MM.1S (cell line): ENCODE data around the gene GJA9.

ENCODE experiments used
- EZH2 ChIP-seq: fragments of 300-600 bp; sonication (generic); optimal IDR thresholded peaks from 2 replicates; pipeline ENCODE3; 2017; ENCODE audit warnings: low read depth, mild to moderate bottlenecking, antibody characterized with exemption, low read length, mixed read lengths
- EZH2phosphoT487 ChIP-seq: fragments of 300-600 bp; sonication (generic); IDR thresholded peaks from 2 replicates; pipeline ENCODE4 v1.6.1; 2018; ENCODE audit warnings: antibody characterized with exemption, low read length
- TF ChIP-seq, protein P1 (sequence below): fragments of 300-600 bp; sonication (generic); IDR thresholded peaks from 2 replicates; pipeline ENCODE4 v1.5.1; 2016; ENCODE audit warnings: antibody characterized with exemption, low read length, mixed read lengths

DNA sequence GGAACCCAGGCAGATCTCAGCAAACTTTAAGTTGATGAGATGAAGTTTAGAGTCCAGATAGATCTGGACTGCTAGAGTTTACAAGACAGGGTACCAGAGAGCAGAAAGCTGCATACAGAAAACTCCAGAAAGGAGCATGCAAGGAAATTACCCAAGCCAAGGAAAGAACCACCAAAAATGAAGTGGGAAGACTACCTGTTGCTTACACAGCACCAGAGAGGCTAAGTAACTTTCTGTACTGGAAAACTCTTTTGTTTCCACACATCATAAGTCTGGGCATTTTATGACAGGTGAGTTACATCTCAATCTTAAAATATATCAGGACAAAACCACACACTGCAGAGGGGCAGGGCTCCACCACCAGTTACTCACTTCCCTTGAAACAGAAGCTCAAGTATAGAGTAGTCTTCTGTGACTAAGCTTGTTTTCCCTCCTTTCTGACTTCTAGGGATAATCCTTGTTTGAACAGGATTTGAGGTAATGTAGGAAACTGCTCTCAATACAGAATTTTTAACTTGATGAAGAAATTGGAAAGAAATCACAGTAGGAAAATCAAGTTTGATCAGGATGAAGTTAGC is 17.4 kb upstream of the GJA9 start:
- TF ChIP-seq, protein P1, sequence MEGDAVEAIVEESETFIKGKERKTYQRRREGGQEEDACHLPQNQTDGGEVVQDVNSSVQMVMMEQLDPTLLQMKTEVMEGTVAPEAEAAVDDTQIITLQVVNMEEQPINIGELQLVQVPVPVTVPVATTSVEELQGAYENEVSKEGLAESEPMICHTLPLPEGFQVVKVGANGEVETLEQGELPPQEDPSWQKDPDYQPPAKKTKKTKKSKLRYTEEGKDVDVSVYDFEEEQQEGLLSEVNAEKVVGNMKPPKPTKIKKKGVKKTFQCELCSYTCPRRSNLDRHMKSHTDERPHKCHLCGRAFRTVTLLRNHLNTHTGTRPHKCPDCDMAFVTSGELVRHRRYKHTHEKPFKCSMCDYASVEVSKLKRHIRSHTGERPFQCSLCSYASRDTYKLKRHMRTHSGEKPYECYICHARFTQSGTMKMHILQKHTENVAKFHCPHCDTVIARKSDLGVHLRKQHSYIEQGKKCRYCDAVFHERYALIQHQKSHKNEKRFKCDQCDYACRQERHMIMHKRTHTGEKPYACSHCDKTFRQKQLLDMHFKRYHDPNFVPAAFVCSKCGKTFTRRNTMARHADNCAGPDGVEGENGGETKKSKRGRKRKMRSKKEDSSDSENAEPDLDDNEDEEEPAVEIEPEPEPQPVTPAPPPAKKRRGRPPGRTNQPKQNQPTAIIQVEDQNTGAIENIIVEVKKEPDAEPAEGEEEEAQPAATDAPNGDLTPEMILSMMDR, result no peak
- no peak for TF ChIP-seq EZH2phosphoT487
- TF ChIP-seq EZH2, result no peak
